Endometrium (tissue), 2 donors: ENCODE data around the gene COL8A2.
"Not testable (repeated sequence)": the region's sequence is repeated elsewhere in the genome, so short reads cannot be mapped to it uniquely, and the experiment has no call there.

Experiments
- FAIRE-seq: peaks from 2 replicates; lab custom pipeline; 2012; peaks lifted over from hg19 to GRCh38; lab: Jason Lieb, UNC
- donor health status: control.
- donor health status: control.

COL8A2 gene

DNA sequence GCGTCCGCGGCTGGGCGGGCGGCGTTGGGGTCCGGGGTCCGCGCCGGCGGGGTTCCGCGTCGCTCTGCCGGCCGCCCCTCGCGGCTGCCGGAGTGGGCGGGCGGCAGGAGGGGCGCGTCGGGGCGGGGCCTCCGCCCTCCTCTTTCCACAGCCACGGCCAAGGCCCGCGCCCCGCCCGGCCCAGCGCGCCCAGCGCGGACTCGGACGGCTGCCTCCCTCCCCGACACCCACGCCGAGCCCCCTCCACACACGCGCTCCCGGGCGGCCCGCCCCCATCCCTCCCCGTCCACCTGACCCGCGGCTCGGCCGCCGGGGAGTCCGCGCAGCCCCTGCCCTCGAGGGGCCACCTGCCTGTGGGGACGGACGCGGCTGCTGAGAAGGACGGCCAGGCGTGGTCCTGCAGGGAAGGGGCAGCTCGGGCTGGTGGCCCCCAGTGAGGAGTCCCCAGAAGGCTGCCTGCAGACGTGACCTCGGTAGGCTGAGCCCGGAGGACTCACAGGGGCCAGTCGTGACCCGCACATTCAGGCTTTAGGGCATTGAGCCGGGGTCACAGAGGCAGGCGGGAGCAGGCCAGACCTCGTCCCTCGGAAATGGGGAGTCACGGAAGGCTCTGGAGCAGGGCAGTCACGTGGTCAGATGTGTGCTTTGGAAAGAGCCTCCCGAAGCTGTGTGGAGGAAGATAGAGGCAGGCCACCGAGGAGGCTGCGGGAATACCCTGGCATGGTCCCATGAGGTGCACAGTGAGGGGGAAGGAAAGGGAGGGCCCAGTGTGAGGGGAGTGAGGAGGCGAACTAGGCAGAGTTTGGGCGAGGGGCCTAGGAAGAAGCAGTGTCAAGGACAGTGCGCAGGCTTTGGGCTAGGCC lies at the start of gene COL8A2:
Gene COL8A2 (minus strand): TSS at position 94 of the 863 bp plus-strand sequence. CDS start 24,980 bp downstream, outside the sequence.
- no peak for FAIRE-seq

DNA sequence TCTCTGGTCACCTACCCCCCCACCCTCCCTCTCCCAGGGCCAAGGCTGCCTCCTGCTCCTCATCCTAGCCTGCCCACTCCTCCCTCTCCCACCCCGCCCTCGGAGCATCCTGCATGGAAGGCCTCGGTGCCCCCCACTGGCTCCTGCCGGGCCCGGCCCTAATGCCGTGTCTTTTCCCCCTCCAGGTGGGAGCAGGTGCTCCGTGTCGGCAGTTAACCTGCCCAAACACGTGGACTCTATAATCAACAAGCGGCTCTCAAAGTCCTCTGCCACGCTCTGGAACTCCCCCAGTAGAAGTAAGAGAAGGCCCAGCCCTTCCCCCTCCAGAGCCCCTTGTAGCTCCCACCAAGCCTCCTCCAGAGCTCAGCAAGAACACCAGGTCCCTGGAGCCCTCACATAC lies 49.7 kb upstream of the COL8A2 start:
- FAIRE-seq: no peak

DNA sequence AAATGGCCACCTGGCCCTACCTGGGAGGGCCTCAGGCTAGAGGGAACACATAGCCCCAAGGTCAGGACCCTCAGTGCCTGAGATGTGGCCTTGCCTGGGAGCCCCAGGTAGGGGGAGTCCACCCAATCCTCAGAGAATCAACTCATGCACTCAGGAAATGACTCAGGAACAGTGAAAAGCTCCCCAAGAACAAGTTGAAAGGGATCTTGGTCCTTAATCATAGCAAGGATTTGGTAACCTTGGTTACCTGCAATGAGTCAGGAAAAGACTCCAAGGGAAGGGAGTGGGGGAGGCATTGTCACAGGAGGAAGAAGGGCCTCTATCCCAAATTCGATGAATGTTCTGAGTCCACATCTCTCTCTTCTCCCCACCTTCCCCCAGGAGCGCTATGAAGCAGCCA lies 48.0 kb upstream of the COL8A2 start:
- FAIRE-seq: no peak

DNA sequence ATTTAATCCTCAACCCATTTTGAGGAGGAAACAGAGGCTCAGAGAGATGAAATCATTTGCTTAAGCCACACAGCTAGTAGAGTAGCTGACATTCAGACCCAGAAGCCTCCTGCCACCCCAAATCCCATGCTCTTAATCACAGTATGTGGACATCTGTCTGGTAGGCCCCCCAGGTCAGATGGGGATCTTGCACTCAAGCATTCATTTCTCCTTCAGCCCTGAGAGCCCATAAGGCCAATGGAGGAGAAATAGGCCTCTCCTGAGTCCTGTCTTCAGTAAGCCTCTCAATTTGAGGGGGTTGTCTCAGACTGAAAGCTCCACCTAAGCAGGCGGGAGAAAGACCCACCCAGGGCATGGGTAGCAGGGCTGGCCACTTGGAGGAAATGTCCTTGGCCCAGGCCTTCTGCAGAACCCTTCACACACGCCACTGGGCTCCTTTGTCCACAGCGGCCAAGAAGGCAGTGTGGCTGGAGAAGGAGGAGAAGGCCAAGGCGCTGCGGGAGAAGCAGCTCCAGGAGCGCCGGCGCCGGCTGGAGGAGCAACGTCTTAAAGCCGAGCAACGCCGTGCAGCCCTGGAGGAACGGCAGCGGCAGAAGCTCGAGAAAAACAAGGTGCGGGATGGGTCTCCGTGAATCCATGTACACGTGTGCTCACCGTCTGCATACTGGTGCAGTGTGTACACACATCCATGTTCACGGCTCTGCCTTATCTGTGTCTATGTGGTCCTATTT lies 47.2 kb upstream of the COL8A2 start:
- no peak for FAIRE-seq

DNA sequence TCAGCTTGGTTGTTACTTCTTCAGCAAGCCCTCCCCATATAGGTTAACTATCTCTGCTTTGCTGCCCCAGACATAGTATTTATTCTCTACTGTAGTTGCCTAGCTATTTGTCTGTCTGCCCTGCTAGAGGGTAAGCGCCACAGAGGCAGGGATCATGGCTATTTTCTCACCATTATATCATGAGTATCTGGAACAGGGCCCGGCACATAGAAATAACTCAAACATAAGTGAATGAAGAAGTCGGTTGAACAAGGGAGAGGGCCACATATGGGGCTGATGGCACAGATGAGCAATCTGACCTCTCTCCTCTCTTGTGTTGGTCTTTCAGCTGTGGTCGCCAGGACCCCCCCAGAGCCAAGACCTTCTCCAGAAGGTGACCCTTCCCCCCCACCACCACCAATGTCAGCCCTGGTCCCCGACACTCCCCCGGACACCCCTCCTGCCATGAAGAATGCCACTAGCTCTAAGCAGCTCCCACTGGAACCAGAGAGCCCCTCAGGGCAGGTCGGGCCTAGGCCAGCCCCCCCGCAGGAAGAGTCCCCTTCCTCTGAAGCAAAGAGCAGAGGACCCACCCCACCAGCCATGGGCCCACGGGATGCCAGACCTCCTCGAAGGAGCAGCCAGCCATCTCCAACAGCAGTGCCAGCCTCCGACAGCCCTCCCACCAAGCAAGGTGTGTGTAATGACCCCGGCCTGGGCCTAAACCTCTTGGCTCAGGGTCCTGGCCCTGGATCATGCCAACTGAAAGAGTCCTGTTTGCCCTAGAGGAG lies 45.8 kb upstream of the COL8A2 start:
- no peak for FAIRE-seq

DNA sequence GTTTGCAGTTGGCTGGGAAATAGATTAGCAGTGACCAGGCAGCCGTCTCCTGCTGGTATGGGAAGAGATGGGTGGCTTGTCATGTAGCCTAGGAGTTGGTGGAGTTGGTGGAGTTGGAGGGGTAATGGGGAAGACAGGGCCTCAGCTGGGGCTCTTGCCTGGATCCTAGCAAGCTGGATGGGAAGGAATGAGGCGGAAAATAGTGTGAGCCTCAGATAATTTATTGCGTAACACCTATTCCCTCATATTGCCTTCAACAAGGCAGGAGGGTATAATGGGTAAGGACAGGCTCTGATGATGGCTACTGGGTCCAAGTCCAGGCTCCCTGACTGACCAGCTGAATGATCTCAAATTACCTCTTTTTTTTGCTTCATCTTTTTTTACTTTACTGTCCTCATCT lies 43.5 kb upstream of the COL8A2 start:
- FAIRE-seq: no peak

DNA sequence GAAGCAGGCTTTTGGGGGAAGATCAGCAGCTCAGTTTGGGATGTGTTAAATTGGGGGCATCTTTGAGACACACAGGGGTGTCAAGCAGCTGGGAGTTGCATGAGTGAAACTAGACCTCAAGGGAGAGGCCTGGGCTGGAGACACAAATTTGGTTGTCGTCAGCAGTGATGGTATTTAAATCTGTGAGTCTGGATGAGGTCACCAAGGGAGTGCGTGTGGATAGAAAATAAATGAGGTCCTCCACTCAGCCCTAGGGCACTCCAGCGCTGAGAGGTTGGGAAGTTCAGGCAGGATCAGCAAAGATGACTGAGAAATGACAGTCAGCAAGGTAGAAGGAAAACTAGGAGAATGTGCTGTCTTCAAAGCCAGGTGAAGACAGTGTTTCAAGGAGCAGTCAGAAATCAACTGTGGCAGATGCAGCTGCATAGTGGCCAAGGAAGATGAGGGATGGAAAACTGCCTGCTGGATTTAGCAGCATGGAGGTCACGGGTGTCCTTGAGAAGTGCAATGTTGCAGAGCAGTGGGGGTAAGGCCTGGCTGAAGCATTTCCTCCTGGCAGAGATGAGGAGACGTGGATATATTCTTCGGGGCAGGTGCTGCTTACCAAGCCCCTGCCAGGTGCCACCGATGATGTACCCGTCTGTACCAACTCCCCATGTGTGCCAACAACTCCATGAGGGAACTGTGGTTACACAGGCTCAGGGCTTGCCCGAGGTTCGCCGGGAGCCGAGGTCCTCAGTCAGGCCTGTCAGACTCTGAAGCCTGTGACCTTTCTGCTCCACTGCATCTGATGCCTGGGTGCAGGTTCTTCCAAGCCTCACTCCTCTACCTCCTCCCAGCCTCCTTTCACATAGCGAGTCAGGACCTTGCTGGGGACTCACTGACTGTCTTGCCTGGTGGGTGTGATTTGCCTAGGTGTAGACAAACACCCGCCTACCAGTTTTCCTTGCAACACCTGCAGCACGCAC lies 42.2 kb upstream of the COL8A2 start:
- no peak for FAIRE-seq

DNA sequence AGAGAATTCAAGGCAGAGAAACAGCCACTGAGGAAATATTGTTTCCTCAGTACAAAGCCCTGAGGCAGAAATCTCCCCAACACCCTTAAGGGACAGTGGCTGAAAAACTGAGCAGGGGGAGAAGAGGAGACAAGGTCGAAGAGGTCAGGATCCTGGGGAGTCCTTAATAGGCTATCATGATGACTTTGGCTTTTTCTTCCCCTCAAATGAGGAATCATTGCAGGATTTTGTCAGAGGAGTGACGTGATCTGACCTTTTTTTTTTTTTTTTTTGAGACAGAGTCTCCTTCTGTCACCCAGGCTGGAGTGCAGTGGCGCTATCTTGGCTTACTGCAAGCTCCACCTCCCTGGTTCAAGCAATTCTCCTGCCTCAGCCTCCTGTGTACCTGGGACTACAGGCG lies 41.1 kb upstream of the COL8A2 start:
- no peak for FAIRE-seq

DNA sequence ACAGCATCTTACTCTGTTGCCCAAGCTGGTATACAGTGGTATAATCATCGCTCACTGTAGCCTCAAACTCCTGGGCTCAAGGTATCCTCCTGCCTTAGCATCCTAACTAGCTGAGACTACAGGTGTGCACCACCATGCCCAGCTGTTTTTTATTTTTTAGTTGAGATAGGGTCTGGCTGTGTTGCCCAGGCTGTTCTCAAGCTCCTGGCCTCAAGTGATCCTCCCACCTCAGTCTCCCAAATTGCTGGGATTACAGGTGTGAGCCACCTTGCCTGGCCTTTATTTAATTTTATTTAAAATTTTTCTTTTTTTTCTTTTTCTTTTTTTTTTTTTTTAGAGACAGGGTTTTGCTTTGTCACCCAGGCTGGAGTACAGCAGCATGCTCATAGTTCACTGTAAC lies 40.1 kb upstream of the COL8A2 start:
- FAIRE-seq: no peak

DNA sequence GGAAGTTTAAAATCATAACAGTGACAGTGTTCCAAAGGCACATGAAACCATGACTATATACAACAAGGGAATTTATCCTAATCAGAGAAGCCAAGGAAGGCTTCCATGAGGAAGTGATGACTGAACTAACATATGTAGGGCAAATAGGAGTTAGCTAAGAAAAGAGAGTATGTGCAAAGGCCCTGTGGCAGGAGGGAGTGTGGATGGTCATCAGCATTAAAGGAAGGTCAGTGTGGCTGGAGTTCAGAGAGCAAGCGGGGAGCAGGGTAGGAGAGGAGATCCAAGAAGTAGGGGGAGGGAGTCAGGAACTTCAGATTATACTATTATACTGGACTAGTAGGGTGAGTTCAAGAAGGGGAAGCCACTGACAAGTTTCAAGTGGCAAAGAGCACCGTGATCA lies 39.3 kb upstream of the COL8A2 start:
- FAIRE-seq: no peak

DNA sequence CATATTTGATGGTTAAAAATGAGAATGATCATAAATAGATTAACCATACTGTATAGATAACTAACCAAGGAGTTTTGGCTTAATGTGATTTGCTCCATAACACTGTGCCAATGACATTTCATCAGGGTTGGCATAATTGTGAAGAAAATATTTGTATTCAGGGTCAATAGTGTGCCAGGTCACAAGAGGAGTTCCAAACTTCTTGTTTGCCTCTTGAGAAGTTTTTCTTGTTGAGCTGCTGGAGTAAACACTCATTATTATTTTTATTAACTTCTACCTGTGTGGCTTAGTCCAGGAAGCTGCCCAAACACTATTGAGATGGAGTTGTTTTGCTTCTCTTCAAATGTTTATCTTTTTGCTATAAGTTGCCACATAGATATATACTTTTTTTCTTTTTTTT lies 38.4 kb upstream of the COL8A2 start:
- FAIRE-seq: no peak

DNA sequence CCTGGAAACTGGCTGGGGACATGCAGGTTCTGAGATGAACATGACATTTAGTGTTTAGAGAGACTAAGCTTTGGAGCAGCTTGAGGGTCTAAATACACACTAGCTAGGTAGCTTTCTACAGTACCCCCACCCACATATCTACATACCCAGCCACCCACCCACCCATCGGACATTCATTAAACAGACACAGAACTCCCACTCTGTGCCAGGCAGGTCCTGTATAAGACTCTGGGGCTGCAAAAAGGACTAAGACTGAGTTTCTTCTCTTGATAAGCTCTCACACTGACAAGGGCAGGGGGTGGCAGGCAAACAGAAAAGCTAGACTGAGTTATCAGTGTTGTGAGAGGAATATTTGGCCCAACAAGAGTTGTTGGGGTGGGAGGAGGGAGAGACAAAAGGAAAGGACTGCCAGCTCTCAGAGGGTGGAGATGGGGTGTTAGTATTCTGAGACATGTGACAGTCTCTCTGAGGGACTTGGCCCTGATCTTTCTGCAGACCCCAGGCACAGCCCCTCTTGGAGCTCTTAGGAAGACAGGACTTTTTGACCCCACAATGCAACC lies 37.7 kb upstream of the COL8A2 start:
- FAIRE-seq: no peak

DNA sequence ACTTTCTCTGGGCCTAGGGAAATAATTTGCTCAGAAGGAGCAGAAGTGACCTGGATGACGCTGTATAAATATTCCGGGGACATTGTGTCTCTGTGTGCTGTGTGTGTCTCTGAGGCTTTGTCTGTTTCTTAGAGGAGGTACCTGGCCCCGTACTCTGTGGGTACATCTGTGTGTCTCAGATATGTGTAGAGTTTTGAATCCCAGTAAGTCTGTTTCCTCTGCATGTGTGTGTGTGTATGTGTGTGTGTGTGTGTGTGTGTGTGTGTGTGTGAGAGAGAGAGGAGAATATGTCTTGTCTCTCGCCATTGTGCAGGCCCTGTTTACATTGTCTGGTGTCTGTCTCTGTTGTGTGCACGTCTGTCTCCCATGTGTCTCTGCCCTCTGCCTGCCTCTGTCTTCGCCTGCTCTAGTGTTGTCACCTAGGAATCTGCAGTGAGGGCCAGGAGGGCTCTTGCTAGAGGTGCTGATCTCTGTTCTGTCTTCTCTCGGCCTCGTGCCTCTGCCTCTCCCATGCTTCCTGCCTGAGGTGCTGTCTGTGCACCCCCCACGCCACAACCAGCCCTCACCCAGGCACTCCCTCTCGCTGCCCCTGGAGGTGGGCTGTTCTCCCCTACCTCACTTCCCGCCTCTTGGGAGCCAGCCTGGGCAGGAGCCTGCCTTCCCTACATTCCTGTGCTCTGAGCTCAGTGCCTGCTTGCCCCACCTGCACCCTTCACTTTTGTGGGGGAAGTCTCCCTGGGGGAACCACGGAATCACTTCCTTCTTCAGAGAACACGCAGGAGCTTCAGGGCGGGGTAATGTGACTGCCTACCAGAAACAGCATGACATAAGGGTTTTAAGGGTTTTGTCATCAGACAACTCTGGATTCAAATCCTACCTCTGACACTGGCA lies 36.9 kb upstream of the COL8A2 start:
- FAIRE-seq: no peak

DNA sequence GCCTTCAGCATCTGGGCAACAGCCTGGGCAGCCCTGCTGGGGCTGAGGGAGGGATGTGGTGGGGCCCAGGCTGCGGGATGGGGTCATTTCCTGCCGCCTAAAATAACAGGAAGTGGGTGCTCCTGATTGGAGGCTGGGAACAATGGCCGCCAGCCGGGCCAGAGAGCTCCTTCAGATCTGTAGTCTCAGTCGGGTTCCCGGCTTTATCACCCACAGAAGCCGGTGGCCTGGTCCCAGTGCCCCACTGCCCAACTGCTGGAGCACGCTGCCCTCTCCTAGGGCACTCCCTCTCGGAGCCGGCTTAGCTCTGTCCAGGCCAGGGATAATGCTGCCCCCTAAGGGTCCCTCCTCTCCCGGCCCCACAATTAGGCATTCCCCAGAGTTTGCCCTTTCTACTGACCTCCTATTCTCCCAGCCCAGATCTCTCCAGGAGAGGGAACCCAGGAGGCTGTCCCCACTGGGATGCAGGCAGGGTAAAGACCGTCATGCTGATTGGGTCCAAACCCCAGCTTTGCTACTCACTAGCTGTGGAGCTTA lies 36.0 kb upstream of the COL8A2 start:
- FAIRE-seq: no peak

DNA sequence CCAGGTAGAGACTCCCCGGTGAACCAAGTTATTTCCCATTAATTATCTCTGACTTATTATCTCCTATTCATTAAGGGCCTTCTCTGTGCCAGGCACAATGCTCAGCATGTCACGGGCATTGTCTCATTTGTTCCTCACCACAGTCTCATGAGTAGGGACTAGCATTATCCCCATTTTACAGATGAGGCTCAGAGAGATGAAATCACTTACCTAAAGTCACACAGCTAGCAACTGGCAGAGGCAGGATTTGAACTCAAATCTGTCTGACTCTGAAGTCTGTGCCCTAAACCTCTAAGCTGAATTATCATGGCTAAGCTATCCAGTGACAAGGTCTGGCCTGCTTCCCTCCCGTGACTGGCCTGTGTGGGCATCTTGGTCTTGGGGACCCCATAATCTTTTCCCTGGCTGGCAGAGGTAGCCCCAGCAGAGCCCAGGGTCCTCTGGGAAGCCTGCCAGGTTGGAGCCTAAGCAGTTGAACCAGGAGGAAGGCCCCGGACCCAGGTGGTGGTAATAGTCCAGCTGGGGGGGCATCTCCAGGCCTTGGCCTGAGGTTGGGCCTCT lies 35.4 kb upstream of the COL8A2 start:
- no peak for FAIRE-seq

DNA sequence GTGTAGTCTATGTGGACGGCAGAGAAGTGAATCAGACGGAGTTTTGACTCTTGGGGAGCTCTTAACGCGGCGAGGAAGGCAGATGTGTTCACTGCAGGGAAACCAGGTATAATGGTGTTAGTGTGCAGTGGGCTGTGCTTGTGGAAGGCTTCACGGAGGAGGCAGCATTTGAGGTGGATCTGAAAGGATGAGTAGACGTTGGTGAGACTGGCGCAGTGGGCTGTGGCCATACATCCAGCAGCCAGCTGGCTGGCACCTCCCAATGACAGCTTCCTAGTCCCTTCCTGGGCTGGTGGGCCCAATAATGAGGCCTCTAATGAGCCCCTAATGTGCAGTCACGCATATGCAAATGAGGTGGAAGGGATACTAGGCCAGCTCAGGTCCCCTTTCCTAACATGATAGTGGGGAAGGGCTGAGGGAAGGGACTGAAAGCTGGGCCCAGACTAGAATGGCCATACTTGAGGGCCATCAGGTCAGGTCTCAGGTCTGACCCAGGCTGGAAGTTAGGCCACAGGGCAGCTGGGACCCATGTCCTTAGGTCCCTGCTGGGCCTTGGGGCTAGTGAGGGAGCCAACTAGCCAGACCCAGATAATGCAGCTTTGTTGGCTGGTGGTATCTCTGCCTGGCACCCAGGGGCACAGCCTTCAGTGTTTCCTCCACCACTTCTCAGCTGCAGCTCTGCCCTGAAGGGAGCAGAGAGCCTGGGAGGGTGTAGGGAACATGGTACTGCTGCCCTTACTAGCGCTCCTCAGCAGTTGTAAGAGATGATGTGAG lies 34.8 kb upstream of the COL8A2 start:
- FAIRE-seq: no peak

DNA sequence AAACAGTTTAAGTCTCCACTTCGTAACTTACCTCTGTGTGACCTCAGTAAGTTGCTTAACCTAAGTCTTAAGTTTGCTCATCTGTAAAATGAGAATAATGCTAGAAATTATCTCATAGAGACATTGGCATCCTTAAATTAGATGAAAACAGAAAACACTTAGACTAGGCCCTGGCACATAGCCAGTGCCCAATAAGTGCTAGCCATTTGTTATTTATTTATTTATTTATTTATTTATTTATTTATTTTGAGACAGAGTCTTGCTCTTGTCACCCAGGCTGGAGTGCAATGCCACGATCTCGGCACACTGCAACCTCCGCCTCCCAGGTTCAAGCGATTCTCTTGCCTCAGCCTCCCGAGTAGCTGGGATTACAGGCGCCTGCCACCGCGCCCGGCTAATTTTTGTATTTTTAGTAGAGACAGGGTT lies 33.8 kb upstream of the COL8A2 start:
- not testable (repeated sequence) for FAIRE-seq

DNA sequence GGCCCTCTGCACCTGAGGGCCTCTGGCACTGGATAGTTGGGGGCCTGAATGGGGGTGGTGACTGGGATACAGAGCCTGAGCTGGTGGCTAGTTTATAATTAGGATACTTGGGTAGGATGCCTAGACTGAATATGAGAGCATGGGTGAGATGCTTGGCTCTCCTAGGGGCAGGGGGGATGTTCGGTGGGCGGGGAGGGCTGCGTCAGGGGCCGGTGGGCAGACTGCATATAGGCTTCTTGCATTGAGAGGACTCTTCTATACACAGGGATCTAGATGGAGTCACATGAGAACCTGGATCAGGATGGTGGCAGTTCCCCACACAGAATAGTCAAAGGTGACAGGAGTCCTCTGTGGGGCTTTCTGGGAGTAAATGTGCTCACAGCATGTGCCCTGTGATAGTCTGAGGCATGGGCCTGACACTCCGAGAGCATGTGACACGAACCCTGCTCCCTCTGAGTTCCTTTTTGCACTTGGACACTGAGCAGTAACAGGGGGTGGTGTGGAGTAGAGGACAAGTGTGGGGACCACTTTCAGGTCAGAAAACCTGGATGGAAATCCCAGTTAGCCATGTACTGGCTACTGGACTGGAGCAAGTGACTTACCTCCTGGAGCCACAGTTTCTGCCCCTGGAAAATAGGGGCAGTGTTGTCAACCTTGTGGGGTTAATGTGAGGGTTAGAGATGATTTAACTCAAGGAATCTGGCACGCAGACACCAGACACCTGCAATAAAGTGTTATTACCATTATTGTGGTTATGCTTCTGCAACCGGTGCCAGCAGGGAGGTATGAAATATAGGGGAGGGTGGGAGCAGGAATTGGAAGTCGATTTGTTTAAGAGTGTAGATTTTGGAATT lies 33.2 kb upstream of the COL8A2 start:
- FAIRE-seq: no peak
